ENCODE measurements around the gene APBB3. TPM values are rescaled to one million over a fixed set of nuclear protein-coding genes. Genes with fewer than 3 reads are reported as not detected.

APBB3 gene
- total RNA-seq, 3 donors from 2014 or later = 18.8 to 32.5 (median 21.2) TPM

DNA sequence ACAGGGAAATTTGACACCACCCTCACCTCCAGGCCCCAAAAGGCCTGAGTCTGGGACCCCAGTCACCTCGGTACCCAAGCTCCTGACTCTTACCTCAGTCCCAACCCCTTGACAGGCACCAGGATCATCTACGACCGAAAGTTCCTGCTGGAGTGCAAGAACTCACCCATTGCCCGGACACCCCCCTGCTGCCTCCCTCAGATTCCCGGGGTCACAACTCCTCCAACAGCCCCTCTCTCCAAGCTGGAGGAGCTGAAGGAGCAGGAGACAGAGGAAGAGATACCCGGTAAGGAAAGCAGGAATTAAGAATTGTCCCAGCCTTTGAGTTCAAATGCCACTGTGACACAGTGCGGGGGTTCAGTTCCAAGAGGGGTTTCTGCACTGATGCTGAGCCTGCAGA is 15.6 kb downstream of the APBB3 start:
- peaks cover 44% of the 10 kb centered on the region for H3K4me1 ChIP-seq (ENCODE audit: low read depth)
- no peaks in the 10 kb centered on the region for H3K36me3 ChIP-seq (ENCODE audit: low read depth)
- no peaks in the 10 kb centered on the region for H3K9me3 ChIP-seq
- no peak for ATAC-seq
- intact Hi-C loops (cut with DNase I, micrococcal nuclease) = loop anchor here in 1 of 2 donors (10.0 kb wide), 2 partner anchors 86 to 184 kb away; partner anchors contain the start of genes CD14, SLC4A9 and TMCO6
- H3K4me3 ChIP-seq = no peak overlapping the region
- DNase-seq = no peak
- no peak for TF ChIP-seq CTCF (IDR thresholded peaks at IDR 0.05)

DNA sequence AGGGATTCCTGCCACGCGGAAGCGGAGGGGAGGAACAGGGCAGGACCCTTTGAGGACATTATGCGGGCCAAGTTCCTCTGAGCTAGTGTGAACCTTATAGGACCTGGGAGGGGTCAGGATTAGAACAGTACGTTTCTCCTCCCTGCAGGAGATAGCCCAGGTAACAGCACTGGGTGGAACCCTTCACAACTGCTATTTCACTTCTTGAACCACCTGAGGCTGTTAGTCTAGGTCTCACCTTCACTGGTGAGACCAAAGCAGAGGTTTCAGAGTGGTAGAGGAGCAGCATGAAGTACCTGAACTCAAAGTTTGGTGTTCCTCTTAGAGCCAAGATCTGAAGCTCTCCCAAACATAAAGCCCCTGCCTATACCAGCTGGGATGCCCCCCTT is 16.1 kb downstream of the APBB3 start:
- no peaks in the 10 kb centered on the region for H3K36me3 ChIP-seq (ENCODE audit: low read depth)
- DNase-seq (peak in 1 of 3 donors; percentile 80), ATAC-seq (peak; percentile 72)
- no peak for TF ChIP-seq CTCF (IDR thresholded peaks at IDR 0.05)
- no peak overlapping the region for H3K4me3 ChIP-seq
- peaks cover 44% of the 10 kb centered on the region for H3K4me1 ChIP-seq (ENCODE audit: low read depth)
- intact Hi-C loops (cut with DNase I, micrococcal nuclease) = loop anchor here in 1 of 2 donors (10.0 kb wide), 2 partner anchors 87 to 183 kb away; partner anchors contain the start of genes CD14, SLC4A9 and TMCO6
- no peaks in the 10 kb centered on the region for H3K9me3 ChIP-seq

GRCh38 chr5:140547508-140548299 is 16.7 kb downstream of the APBB3 start, which contains the start of gene EIF4EBP3:
TSS of gene EIF4EBP3 (plus strand) at chr5:140547662. CDS start at chr5:140547738, 76 bp downstream.
- peak; percentile 28 for TF ChIP-seq CTCF (IDR thresholded peaks at IDR 0.05)
- Histone ChIP-seq H3K9me3 (no peaks in the 10 kb centered on the region), H3K4me3 (peak within 1 kb of the TSS; percentile 14), H3K36me3 (ENCODE audit: low read depth) (no peaks in the 10 kb centered on the region), H3K4me1 (ENCODE audit: low read depth) (peaks cover 42% of the 10 kb centered on the region)
- peak; percentile 89 for ATAC-seq
- intact Hi-C loops (cut with DNase I, micrococcal nuclease) = loop anchor here in 1 of 2 donors (10.0 kb wide), 2 partner anchors 87 to 183 kb away; partner anchors contain the start of genes CD14, SLC4A9 and TMCO6
- DNase-seq = peak; percentile 98 to 99 (median 98)

DNA sequence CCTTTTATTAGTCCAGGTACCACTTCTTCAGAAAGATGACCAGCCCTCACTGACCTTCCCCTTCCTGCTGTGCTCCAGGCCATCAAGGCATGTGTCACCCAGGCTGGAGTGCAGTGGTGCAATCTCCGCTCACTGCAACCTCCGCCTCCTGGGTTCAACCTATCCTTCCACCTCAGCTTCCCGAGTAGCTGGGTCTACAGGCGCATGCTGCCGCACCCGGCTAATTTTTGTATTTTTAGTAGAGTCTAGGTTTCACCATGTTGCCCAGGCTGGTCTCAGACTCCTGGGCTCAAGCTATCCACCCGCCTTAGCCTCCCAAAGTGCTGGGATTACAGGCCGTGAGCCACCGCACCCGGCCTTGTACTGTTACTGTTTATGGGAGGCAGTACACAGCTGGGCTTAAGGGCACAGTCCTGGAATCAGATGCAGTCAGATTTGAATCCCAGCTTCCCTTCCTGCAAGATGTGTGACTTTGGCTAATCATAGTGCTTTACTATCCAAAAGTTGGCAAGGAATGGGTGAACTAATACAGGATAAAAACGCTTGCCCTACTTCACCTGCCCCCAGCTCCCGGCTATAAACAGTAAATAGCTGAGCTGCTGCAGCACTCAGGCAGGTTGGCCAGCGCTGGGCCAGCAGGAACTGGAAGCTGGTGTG is 17.4 kb downstream of the APBB3 start:
- intact Hi-C loops (cut with DNase I, micrococcal nuclease) = loop anchor here in 1 of 2 donors (10.0 kb wide), 2 partner anchors 88 to 182 kb away; partner anchors contain the start of genes CD14, SLC4A9 and TMCO6
- DNase-seq (peak; percentile 44 to 73 (median 61)), ATAC-seq (peak; percentile 36)
- Histone ChIP-seq H3K36me3 (ENCODE audit: low read depth) (no peaks in the 10 kb centered on the region), H3K9me3 (no peaks in the 10 kb centered on the region), H3K4me3 (peak overlapping the region; percentile 14), H3K4me1 (ENCODE audit: low read depth) (peaks cover 42% of the 10 kb centered on the region)
- TF ChIP-seq CTCF (IDR thresholded peaks at IDR 0.05) = no peak

- Histone ChIP-seq H3K9me3 (no peaks in the 10 kb centered on the region), H3K36me3 (ENCODE audit: low read depth) (no peaks in the 10 kb centered on the region), H3K4me3 (no peak overlapping the region), H3K4me1 (ENCODE audit: low read depth) (peaks cover 42% of the 10 kb centered on the region)
- TF ChIP-seq CTCF (IDR thresholded peaks at IDR 0.05) = no peak
- ATAC-seq = no peak
- DNase-seq = no peak
- intact Hi-C loops (cut with DNase I, micrococcal nuclease) = loop anchor here in 1 of 2 donors (10.0 kb wide), 2 partner anchors 89 to 181 kb away; partner anchors contain the start of genes CD14, SLC4A9 and TMCO6
Observed at GRCh38 chr5:140545606-140546005, 18.8 kb downstream of the APBB3 start.

All from mucosa of descending colon (tissue), 3 donors.